T-helper 1 cell treated with Interleukin-12 subunit alpha and Interleukin-12 subunit beta and Interleukin-4 antibody, amounts not matched to agents 30 μg/mL and 1 μg/mL, for 36 hours (primary cell): Measurements from ENCODE around the gene MICAL2.

Experiments
- H3K27ac Mint-ChIP-seq: one replicate; pipeline ENCODE4 v1.8.0; 2021; ENCODE audit warnings: mild to moderate bottlenecking, mixed read lengths
- H3K27me3 Mint-ChIP-seq: one replicate; pipeline ENCODE4 v1.8.0; 2021; ENCODE audit warnings: low read depth, mixed read lengths
- H3K36me3 Mint-ChIP-seq: one replicate; pipeline ENCODE4 v1.8.0; 2021; ENCODE audit warnings: low read depth, mixed read lengths
- H3K4me1 Mint-ChIP-seq: one replicate; pipeline ENCODE4 v1.8.0; 2021; ENCODE audit warnings: low read depth, mixed read lengths
- H3K4me3 Mint-ChIP-seq: one replicate; pipeline ENCODE4 v1.8.0; 2021; ENCODE audit warnings: mild to moderate bottlenecking, moderate library complexity, mixed read lengths
- H3K9me3 Mint-ChIP-seq: one replicate; pipeline ENCODE4 v1.8.0; 2021; ENCODE audit warnings: mixed read lengths

MICAL2 gene

GRCh38 chr11:12253843-12254281 lies 143.5 kb downstream of the MICAL2 start:
- Mint-ChIP-seq H3K9me3 (no peaks in the 10 kb centered on the region), H3K4me3 (no peak overlapping the region), H3K27ac (no peak overlapping the region), H3K4me1 (no peaks in the 10 kb centered on the region), H3K27me3 (no peaks in the 10 kb centered on the region), H3K36me3 (peaks cover 19% of the 10 kb centered on the region)

GRCh38 chr11:12258451-12258850 lies 148.1 kb downstream of the MICAL2 start:
- Mint-ChIP-seq H3K4me3 (no peak overlapping the region), H3K4me1 (no peaks in the 10 kb centered on the region), H3K9me3 (no peaks in the 10 kb centered on the region), H3K27ac (no peak overlapping the region), H3K27me3 (no peaks in the 10 kb centered on the region), H3K36me3 (peaks cover 41% of the 10 kb centered on the region)

- Mint-ChIP-seq H3K9me3 (no peaks in the 10 kb centered on the region), H3K36me3 (peaks cover 45% of the 10 kb centered on the region), H3K27ac (no peak overlapping the region), H3K27me3 (no peaks in the 10 kb centered on the region), H3K4me1 (no peaks in the 10 kb centered on the region), H3K4me3 (no peak overlapping the region)
Measured at GRCh38 chr11:12259956-12260355, 149.6 kb downstream of the MICAL2 start.

GRCh38 chr11:12260731-12261521 lies 150.5 kb downstream of the MICAL2 start:
- H3K36me3 Mint-ChIP-seq, result peaks cover 42% of the 10 kb centered on the region
- H3K27me3 Mint-ChIP-seq, result no peaks in the 10 kb centered on the region
- H3K9me3 Mint-ChIP-seq, result no peaks in the 10 kb centered on the region
- H3K27ac Mint-ChIP-seq, result no peak overlapping the region
- no peaks in the 10 kb centered on the region for H3K4me1 Mint-ChIP-seq
- H3K4me3 Mint-ChIP-seq, result no peak overlapping the region

- Mint-ChIP-seq H3K27me3 (no peaks in the 10 kb centered on the region), H3K27ac (no peak overlapping the region), H3K36me3 (peaks cover 42% of the 10 kb centered on the region), H3K4me1 (no peaks in the 10 kb centered on the region), H3K4me3 (no peak overlapping the region), H3K9me3 (no peaks in the 10 kb centered on the region)
Measured at GRCh38 chr11:12261551-12261950, 151.2 kb downstream of the MICAL2 start.

GRCh38 chr11:12263141-12263693 lies 152.8 kb downstream of the MICAL2 start:
- H3K27me3 Mint-ChIP-seq, result no peaks in the 10 kb centered on the region
- H3K4me3 Mint-ChIP-seq, result no peak overlapping the region
- H3K36me3 Mint-ChIP-seq, result peaks cover 38% of the 10 kb centered on the region
- H3K27ac Mint-ChIP-seq, result no peak overlapping the region
- no peaks in the 10 kb centered on the region for H3K9me3 Mint-ChIP-seq
- no peaks in the 10 kb centered on the region for H3K4me1 Mint-ChIP-seq

GRCh38 chr11:12264361-12264760 lies 154.0 kb downstream of the MICAL2 start:
- no peaks in the 10 kb centered on the region for H3K4me1 Mint-ChIP-seq
- no peak overlapping the region for H3K27ac Mint-ChIP-seq
- H3K27me3 Mint-ChIP-seq, result no peaks in the 10 kb centered on the region
- no peaks in the 10 kb centered on the region for H3K9me3 Mint-ChIP-seq
- no peak overlapping the region for H3K4me3 Mint-ChIP-seq
- H3K36me3 Mint-ChIP-seq, result peaks cover 32% of the 10 kb centered on the region

- Mint-ChIP-seq H3K27me3 (no peaks in the 10 kb centered on the region), H3K27ac (no peak overlapping the region), H3K4me1 (no peaks in the 10 kb centered on the region), H3K36me3 (peaks cover 24% of the 10 kb centered on the region), H3K4me3 (no peak overlapping the region), H3K9me3 (no peaks in the 10 kb centered on the region)
Measured at GRCh38 chr11:12266132-12266531, 155.7 kb downstream of the MICAL2 start.

GRCh38 chr11:12266943-12267342 lies 156.6 kb downstream of the MICAL2 start:
- Mint-ChIP-seq H3K4me3 (no peak overlapping the region), H3K27me3 (no peaks in the 10 kb centered on the region), H3K9me3 (no peaks in the 10 kb centered on the region), H3K4me1 (no peaks in the 10 kb centered on the region), H3K27ac (no peak overlapping the region), H3K36me3 (peaks cover 16% of the 10 kb centered on the region)

- Mint-ChIP-seq H3K36me3 (peaks cover 9% of the 10 kb centered on the region), H3K4me3 (no peak overlapping the region), H3K27me3 (no peaks in the 10 kb centered on the region), H3K9me3 (no peaks in the 10 kb centered on the region), H3K4me1 (no peaks in the 10 kb centered on the region), H3K27ac (no peak overlapping the region)
Measured at GRCh38 chr11:12267921-12268320, 157.5 kb downstream of the MICAL2 start.

GRCh38 chr11:12269104-12269441 lies 158.7 kb downstream of the MICAL2 start:
- Mint-ChIP-seq H3K36me3 (peaks cover 2% of the 10 kb centered on the region), H3K27me3 (no peaks in the 10 kb centered on the region), H3K9me3 (no peaks in the 10 kb centered on the region), H3K4me1 (no peaks in the 10 kb centered on the region), H3K27ac (no peak overlapping the region), H3K4me3 (no peak overlapping the region)

- no peak overlapping the region for H3K4me3 Mint-ChIP-seq
- H3K9me3 Mint-ChIP-seq, result no peaks in the 10 kb centered on the region
- no peaks in the 10 kb centered on the region for H3K4me1 Mint-ChIP-seq
- H3K27ac Mint-ChIP-seq, result no peak overlapping the region
- no peaks in the 10 kb centered on the region for H3K27me3 Mint-ChIP-seq
- no peaks in the 10 kb centered on the region for H3K36me3 Mint-ChIP-seq
Measured at GRCh38 chr11:12269446-12270214, 159.2 kb downstream of the MICAL2 start.

- Mint-ChIP-seq H3K4me1 (no peaks in the 10 kb centered on the region), H3K4me3 (no peak overlapping the region), H3K36me3 (no peaks in the 10 kb centered on the region), H3K27me3 (no peaks in the 10 kb centered on the region), H3K9me3 (no peaks in the 10 kb centered on the region), H3K27ac (no peak overlapping the region)
Measured at GRCh38 chr11:12270215-12270797, 159.9 kb downstream of the MICAL2 start.

- Mint-ChIP-seq H3K9me3 (no peaks in the 10 kb centered on the region), H3K27ac (no peak overlapping the region), H3K27me3 (no peaks in the 10 kb centered on the region)
Measured at GRCh38 chr11:12270817-12271216, 160.4 kb downstream of the MICAL2 start.

GRCh38 chr11:12271241-12271640 lies 160.9 kb downstream of the MICAL2 start:
- Mint-ChIP-seq H3K4me3 (no peak overlapping the region), H3K27me3 (no peaks in the 10 kb centered on the region), H3K4me1 (no peaks in the 10 kb centered on the region), H3K9me3 (no peaks in the 10 kb centered on the region), H3K27ac (no peak overlapping the region), H3K36me3 (no peaks in the 10 kb centered on the region)

More at GRCh38 chr11:12270817-12271216, 160.4 kb downstream of the MICAL2 start:
- Mint-ChIP-seq H3K4me3 (no peak overlapping the region), H3K36me3 (no peaks in the 10 kb centered on the region), H3K4me1 (no peaks in the 10 kb centered on the region)
